Muscle layer of duodenum (tissue), 2 donors: ENCODE measurements around the gene CDC42EP5.

Experiments
- H3K27ac ChIP-seq: one replicate; pipeline ENCODE4 v1.7.0; 2013; ENCODE audit warnings: mild to moderate bottlenecking, low read length
- H3K27me3 ChIP-seq: one replicate; pipeline ENCODE4 v1.7.0; 2013; ENCODE audit warnings: low read depth, mild to moderate bottlenecking, control low read depth, low read length
- H3K36me3 ChIP-seq, 2 donors: one replicate each; pipeline ENCODE4 v1.7.0; 2013; ENCODE audit warnings: low read length in 2 of 2, control low read depth in 1 of 2, mild to moderate bottlenecking in 1 of 2; ENCODE audit not compliant: insufficient read depth in 2 of 2, control insufficient read depth in 1 of 2
- H3K4me1 ChIP-seq, 2 donors: one replicate each; pipeline ENCODE4 v1.7.0; 2013; ENCODE audit warnings: low read length in 2 of 2, mild to moderate bottlenecking in 2 of 2, control low read depth in 1 of 2, moderate library complexity in 1 of 2; ENCODE audit not compliant: insufficient read depth in 2 of 2, control insufficient read depth in 1 of 2
- H3K4me3 ChIP-seq, 2 donors: one replicate each; pipeline ENCODE4 v1.7.0; 2013; ENCODE audit warnings: low read length in 2 of 2, low read depth in 1 of 2, mild to moderate bottlenecking in 1 of 2
- H3K9me3 ChIP-seq, 2 donors: one replicate each; pipeline ENCODE4 v1.7.0; 2013; ENCODE audit warnings: low read length in 2 of 2, control low read depth in 1 of 2, mild to moderate bottlenecking in 1 of 2; ENCODE audit not compliant: control insufficient read depth in 1 of 2
- donor health status: healthy.

The CDC42EP5 gene

GRCh38 chr19:54420068-54420382, 53.1 kb downstream of the CDC42EP5 start:
- H3K4me3 ChIP-seq, result no peak overlapping the region
- peaks cover 0 to 18% of the 10 kb centered on the region in 2 donors for H3K4me1 ChIP-seq
- H3K36me3 ChIP-seq, result no peaks in the 10 kb centered on the region
- H3K27ac ChIP-seq, result no peak overlapping the region
- no peaks in the 10 kb centered on the region for H3K9me3 ChIP-seq
- H3K27me3 ChIP-seq, result peaks cover 24% of the 10 kb centered on the region

DNA sequence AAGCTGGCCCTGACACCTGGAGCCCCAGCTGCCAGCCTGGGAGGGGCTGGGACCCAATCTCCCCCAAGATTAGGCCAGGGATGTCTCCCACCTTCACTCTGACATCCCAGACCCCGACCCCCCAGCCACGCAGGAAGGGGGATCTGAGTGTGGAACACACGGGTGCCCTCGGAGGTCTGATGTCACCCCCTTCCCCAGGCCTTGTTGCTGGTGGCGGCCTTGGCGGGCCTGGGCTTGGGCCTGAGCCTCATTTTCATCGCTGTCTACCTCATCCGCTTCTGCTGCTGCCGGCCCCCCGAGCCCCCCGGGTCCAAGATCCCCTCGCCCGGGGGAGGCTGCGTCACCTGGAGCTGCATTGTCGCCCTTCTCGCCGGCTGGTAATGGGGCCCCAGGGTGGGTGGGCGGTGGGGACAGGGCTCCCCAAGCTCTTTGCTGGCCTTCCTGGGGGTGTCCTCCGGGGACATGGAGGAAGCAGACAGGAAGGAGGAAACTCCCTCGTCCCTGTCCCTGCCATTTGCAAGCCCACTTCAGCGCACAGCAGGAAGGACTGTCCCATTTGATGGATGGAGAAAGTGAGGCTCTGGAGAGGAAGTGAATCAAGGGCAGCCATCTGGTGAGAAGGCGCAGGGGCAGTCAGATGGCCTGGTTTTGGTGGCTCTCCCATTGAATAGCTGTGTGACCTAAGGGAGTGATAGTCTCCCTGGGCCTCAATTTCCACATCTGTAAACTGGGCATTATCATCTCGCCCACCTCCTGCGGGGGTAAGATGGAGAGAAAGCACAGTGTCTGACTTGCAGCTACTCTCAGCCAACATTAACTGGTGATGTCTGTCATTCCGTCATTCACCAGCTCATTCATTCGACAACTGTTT, 53.9 kb downstream of the CDC42EP5 start:
- H3K4me3 ChIP-seq, result no peak overlapping the region
- H3K4me1 ChIP-seq, result peaks cover 0 to 18% of the 10 kb centered on the region in 2 donors
- no peaks in the 10 kb centered on the region for H3K36me3 ChIP-seq
- peaks cover 31% of the 10 kb centered on the region for H3K27me3 ChIP-seq
- H3K27ac ChIP-seq, result no peak overlapping the region
- H3K9me3 ChIP-seq, result no peaks in the 10 kb centered on the region

DNA sequence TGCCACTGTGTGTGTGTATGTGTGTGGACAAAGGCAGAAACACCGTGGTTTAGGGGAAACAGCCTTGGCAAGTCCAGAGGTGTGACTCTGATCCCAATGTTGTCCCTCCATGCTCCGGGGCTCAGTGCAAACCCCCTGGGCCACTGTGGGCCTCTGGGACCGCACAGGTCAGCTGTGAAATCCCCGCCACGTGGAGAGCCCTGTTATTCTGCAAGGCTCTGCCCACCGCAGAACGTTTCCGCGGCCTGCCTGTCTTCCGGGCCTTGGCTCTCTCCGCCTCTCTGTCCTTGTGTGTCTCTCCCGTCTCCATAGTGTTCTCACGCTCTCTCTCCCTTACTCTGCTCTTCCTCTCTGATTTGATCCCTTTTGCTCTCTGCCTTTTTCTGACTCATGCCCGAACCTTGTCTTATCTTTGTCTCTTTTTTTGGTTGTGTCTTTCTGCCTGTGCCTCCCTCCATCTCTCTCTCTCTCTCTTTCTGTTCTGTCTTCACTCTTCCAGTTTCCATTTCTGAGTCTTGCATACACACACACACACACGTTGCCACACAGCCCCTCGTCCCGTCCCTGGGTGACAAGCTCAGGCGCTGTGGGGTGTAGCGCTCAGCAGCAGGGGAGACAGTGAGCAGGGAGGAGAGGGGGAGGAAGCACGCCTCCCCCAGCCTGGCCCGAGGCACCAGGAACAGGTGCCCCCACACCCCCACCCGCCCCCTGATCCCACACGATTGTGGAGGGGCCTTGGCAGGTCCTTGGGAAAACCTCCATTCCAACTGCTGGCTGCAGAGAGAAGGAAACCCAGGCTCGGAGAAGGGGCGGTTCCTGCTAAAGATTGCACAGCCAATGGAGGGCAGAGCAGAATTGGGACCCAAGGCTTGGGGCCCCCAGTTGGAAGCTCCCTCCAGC, 54.8 kb downstream of the CDC42EP5 start:
- Histone ChIP-seq H3K4me1 (peaks cover 0 to 18% of the 10 kb centered on the region in 2 donors), H3K4me3 (peak overlapping the region in 1 of 2 donors; percentile 12), H3K36me3 (no peaks in the 10 kb centered on the region), H3K27ac (no peak overlapping the region), H3K27me3 (peaks cover 31% of the 10 kb centered on the region), H3K9me3 (no peaks in the 10 kb centered on the region)

- Histone ChIP-seq H3K4me3 (peak overlapping the region in 1 of 2 donors; percentile 45), H3K4me1 (peaks cover 0 to 18% of the 10 kb centered on the region in 2 donors), H3K27ac (no peak overlapping the region), H3K9me3 (no peaks in the 10 kb centered on the region), H3K27me3 (peaks cover 31% of the 10 kb centered on the region), H3K36me3 (no peaks in the 10 kb centered on the region)
These were observed 56.2 kb downstream of the CDC42EP5 start for GRCh38 chr19:54416695-54417491.

GRCh38 chr19:54415901-54416673, 57.0 kb downstream of the CDC42EP5 start:
- Histone ChIP-seq H3K27me3 (peaks cover 31% of the 10 kb centered on the region), H3K4me3 (peak overlapping the region in 1 of 2 donors; percentile 45), H3K4me1 (peaks cover 0 to 12% of the 10 kb centered on the region in 2 donors), H3K27ac (no peak overlapping the region), H3K9me3 (no peaks in the 10 kb centered on the region), H3K36me3 (no peaks in the 10 kb centered on the region)

DNA sequence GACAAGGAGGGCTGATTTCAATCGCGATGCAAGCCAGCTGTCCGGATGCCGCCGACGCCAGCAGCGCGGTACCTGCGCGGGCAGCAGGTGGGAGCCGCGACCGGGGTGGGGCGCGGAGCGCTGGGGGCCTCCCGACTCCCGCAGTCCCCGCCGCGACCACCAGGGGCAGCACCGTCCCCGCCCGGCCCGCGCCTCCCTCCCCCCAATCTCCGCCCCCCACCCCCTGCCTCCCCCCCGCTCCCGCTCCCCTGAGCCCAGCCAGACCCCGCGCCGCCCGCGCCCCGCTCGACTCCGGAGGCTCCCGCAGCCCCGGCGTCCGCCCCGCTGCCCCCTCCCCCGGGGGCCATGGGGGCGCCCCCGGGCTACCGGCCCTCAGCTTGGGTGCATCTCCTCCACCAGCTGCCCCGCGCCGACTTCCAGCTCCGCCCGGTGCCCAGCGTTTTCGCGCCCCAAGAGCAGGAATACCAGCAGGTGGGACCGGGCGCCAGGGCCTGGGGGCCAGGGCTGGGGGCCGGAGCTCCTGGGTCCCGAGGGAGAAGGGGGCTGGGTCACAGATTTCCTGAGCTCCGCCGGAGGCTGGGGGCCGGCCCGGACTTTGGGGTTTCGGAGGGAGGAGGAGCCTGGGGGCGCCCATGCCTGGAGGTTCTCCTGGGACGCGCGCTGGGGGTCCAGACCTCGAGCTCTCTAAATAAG, 57.7 kb downstream of the CDC42EP5 start, which contains the start of gene TTYH1:
Gene TTYH1, plus strand, starts transcription at position 257 of the 693 bp plus-strand sequence. Its CDS starts 89 bp downstream, at position 346.
- Histone ChIP-seq H3K4me3 (peak within 1 kb of the TSS in 1 of 2 donors; percentile 45), H3K9me3 (no peaks in the 10 kb centered on the region), H3K36me3 (no peaks in the 10 kb centered on the region), H3K27ac (no peak within 1 kb of the TSS), H3K4me1 (peaks cover 0 to 9% of the 10 kb centered on the region in 2 donors), H3K27me3 (peaks cover 31% of the 10 kb centered on the region)
